Epithelial cell of esophagus (primary cell): ENCODE measurements around the gene GLO1.

ENCODE experiments used
- DNase-seq: peaks from one replicate; pipeline ENCODE4 v3.0.0; 2010; ENCODE audit warnings: low read depth
- H3K4me3 ChIP-seq: 2 replicates; pipeline ENCODE4 v1.5.1; 2011; ENCODE audit warnings: mild to moderate bottlenecking, low read length, control low read depth
- TF ChIP-seq, protein P1 (sequence below): IDR thresholded peaks from 2 replicates; pipeline ENCODE4 v1.5.1; 2011; ENCODE audit warnings: low read depth, mild to moderate bottlenecking, low read length, control low read depth, inconsistent platforms; ENCODE audit not compliant: insufficient read depth; ENCODE audit errors: missing control alignments

The GLO1 gene

DNA sequence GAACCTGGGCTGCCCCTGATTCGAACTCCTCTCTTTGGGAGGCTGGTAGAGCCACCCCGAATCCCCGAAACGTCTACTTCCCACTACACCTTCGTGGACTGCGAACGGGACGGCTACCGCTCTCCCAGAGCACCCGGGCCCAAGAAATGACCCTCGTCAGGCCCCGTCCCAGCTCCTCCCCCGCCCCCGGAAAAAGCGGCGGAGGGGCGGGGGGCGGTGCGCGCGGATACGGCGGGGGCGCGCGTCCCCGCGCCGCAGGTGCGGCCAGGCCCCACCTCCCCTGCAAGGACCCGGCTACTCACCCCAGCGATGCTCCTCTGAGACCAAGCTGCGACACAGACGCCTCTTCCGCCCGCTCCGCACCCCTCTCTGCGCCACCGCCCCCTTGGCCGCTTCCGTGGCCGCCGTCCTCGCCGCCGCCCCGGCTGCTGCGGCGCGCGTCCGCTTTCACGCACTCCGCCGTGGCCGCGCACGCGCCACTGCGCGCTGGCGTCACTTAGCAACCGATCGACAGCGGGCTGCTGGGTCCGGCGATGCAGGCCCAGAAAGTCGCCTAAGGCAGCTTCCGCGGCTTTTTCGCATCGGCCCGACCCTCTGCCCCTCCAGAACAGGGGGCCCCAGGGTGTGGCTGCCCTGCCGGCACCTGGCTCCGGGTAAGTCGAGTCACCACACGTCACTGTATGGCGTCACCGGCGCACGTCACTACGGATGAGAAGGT lies 63.3 kb downstream of the GLO1 start, which contains the start of gene BTBD9:
BTBD9 (minus strand) TSS at position 432 of the 718 bp plus-strand sequence.
- DNase-seq, result peak; percentile 82
- H3K4me3 ChIP-seq, result peak within 1 kb of the TSS; percentile 75
- TF ChIP-seq, protein P1, sequence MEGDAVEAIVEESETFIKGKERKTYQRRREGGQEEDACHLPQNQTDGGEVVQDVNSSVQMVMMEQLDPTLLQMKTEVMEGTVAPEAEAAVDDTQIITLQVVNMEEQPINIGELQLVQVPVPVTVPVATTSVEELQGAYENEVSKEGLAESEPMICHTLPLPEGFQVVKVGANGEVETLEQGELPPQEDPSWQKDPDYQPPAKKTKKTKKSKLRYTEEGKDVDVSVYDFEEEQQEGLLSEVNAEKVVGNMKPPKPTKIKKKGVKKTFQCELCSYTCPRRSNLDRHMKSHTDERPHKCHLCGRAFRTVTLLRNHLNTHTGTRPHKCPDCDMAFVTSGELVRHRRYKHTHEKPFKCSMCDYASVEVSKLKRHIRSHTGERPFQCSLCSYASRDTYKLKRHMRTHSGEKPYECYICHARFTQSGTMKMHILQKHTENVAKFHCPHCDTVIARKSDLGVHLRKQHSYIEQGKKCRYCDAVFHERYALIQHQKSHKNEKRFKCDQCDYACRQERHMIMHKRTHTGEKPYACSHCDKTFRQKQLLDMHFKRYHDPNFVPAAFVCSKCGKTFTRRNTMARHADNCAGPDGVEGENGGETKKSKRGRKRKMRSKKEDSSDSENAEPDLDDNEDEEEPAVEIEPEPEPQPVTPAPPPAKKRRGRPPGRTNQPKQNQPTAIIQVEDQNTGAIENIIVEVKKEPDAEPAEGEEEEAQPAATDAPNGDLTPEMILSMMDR, result no peak

DNA sequence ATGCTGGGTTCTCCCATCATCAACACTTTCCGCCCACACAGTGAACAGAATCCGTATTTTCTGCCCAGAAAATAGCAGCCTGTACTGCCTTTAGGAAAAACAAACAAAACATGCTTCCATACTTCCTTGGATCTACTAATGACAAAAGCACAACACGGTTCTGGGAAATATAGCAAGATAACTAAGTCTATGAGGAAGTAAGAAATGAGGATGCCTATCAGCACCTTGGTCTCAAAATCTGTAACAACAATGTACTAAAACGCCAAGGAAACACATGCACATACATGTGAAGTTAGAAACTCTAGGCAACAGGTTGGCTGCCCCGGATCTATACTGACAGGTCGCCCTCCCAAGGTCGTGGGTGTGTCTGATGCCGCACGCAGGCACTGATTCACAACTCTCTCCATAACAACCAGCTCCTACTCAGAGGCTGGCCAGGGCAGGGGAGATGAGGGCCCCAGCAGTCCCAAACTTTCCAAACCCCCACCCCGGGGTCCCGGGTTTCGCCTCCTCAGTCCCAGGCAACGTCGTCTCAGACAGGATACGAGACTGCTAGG lies 63.9 kb downstream of the GLO1 start:
- TF ChIP-seq, protein P1, result no peak
- peak overlapping the region; percentile 75 for H3K4me3 ChIP-seq
- peak; percentile 67 for DNase-seq

DNA sequence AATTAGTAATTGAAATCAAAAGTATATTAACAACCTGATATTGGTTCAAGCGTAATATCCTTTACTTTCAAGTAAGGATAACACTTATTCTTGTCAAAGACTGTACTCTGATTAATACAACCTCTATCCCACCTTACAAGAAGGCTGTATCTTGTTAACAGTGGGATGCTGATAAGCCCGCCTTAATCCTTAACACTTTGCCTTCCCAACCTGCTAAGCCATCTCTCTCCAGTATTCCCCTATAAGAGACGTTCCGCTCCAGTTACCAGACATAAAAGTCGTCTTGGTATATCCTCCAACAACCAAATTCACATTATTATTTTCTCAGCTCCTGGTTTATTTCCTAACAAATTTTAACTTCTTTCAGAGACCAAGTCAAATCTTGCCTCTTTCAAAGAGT lies 65.2 kb downstream of the GLO1 start:
- no peak overlapping the region for H3K4me3 ChIP-seq
- no peak for DNase-seq
- TF ChIP-seq, protein P1, result no peak

DNA sequence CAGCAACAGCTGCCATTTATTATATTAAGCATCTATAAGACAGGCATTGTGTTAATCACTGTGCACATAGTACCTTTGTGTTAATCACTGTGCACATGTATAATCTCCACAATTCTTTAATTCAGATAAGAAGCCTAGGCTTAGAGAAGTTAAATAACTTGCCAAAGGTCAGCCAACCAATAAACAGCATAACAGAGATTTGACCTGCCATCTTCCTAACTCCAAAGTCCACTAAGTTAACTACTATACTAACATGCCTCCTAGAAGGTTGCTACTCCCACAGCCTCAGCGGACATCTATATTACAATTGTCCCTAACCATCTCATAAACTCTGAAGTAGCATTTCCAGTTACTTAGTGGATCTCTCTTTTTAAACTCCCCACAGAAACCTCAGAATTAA lies 66.9 kb downstream of the GLO1 start:
- TF ChIP-seq, protein P1, result no peak
- DNase-seq, result no peak
- H3K4me3 ChIP-seq, result no peak overlapping the region

DNA sequence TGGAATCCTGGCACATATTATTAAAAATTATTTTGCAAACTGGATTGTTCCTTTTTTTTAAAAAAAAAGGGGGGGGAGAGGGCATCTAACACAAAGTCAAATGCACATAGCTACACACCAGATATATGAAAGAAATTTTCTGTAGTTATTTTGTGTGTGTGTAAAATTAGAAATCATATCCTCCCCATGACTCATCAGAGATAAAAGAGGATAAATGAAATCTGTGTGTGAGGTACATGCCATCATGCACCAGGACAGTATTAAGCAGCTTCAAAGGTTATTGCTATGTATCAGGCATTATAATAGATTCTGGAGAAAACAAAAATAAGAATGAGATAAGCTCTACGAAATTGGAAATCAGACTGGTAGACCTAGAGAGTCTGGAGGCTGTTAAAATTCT lies 68.4 kb downstream of the GLO1 start:
- H3K4me3 ChIP-seq, result no peak overlapping the region
- DNase-seq, result no peak
- TF ChIP-seq, protein P1, result no peak

DNA sequence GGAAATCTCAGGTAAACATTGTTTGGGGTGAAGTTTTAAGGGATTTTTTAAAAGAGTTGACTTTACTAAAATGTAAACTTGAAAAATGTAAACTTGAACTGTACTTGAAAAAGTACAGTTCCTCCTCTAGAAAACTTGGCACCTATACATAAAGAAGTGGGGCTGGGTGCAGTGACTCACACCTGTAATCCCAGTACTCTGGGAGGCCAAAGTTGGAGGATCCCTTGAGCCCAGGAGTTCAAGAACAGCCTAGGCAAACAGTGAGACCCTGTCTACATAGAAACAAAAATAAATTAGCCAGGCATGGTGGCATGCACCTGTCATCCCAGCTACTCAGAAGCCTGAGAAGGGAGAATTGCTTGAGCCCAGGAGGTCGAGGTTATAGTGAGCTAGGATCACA lies 70.5 kb downstream of the GLO1 start:
- H3K4me3 ChIP-seq, result no peak overlapping the region
- peak; percentile 20 for DNase-seq
- TF ChIP-seq, protein P1, result no peak
